ENCODE results near the gene GORASP2.

Gene GORASP2

DNA sequence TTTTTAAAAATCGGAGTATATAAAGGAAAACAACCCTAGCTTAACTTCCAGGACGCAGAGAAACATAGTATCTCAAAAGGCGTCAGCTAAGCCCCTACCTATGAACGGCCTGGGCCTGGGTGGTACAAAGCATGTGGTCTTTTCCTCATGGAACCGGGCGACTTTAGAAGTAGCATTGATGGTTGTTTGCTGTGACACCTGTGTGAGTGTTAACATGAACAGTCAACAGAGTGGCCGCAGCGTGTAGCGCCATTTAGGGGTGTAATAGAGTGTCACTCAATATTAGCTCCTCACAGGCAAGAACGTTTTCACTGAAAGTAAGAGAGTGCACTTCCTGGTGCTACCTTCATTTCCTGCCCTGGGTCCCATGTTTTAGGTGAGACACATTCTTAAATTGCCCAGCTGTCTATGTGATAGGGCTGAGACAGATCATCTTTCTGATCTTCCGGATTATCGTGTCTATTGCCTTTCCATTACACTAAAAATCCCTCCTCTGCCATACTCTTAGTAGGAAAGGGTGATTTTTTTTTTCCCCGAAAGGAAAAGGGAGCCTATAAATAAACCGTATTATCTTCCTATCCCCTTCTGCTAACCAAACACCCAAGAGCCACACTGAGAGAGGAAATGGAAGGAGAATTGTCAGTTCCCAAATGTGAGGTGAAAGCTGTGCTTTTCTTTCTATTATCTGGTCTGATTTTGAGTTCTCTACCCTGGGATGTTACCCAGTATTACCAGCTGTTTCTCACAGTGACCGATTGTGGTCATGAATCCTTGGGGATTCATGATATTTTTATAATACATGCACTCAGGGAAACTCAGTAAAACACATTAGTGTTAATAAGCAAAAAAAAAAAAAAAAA lies 1.3 kb downstream of the GORASP2 start:
- TF ChIP-seq YY1 (IDR thresholded peaks at IDR 0.05; ENCODE audit: low read depth) = peak; percentile 74
- TF ChIP-seq, protein P1, sequence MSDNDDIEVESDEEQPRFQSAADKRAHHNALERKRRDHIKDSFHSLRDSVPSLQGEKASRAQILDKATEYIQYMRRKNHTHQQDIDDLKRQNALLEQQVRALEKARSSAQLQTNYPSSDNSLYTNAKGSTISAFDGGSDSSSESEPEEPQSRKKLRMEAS (IDR thresholded peaks at IDR 0.05) = 0 out of 2 replicates have a peak, but pooled peaks have one; percentile 12
- TF ChIP-seq NFIC (IDR thresholded peaks at IDR 0.05) = no peak

DNA sequence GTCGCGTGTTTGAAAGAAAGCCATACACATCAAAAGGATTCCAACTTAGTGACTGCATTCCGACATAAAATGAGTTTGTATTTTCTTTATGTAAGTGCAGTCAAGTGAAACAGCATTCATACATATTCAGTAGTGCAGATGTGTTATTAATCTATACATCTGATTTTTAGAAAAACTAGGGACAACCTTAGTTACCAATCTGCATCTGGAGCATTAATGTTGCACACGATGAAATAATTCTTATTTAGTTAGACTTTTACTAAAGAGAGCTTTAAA lies 1.9 kb downstream of the GORASP2 start:
- no peak for TF ChIP-seq TCF12 (IDR thresholded peaks at IDR 0.05; ENCODE audit: low read depth)
- no peak for TF ChIP-seq NFIC (IDR thresholded peaks at IDR 0.05)
- no peak for TF ChIP-seq RAD21 (IDR thresholded peaks at IDR 0.05; ENCODE audit: low read depth)
- no peak for TF ChIP-seq TEAD4 (IDR thresholded peaks at IDR 0.05)
- TF ChIP-seq CREB1 (IDR thresholded peaks at IDR 0.05; ENCODE audit: low read depth) = no peak
- no peak for TF ChIP-seq YY1 (IDR thresholded peaks at IDR 0.05; ENCODE audit: low read depth)
- no peak for TF ChIP-seq ZBTB7A (IDR thresholded peaks at IDR 0.05; ENCODE audit: low read depth)
- TF ChIP-seq, protein P2, sequence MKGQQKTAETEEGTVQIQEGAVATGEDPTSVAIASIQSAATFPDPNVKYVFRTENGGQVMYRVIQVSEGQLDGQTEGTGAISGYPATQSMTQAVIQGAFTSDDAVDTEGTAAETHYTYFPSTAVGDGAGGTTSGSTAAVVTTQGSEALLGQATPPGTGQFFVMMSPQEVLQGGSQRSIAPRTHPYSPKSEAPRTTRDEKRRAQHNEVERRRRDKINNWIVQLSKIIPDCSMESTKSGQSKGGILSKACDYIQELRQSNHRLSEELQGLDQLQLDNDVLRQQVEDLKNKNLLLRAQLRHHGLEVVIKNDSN (IDR thresholded peaks at IDR 0.05) = no peak
- TF ChIP-seq CEBPB (IDR thresholded peaks at IDR 0.05) = no peak
- no peak for TF ChIP-seq TAF1 (IDR thresholded peaks at IDR 0.05; ENCODE audit: low read depth)
- TF ChIP-seq, protein P3, sequence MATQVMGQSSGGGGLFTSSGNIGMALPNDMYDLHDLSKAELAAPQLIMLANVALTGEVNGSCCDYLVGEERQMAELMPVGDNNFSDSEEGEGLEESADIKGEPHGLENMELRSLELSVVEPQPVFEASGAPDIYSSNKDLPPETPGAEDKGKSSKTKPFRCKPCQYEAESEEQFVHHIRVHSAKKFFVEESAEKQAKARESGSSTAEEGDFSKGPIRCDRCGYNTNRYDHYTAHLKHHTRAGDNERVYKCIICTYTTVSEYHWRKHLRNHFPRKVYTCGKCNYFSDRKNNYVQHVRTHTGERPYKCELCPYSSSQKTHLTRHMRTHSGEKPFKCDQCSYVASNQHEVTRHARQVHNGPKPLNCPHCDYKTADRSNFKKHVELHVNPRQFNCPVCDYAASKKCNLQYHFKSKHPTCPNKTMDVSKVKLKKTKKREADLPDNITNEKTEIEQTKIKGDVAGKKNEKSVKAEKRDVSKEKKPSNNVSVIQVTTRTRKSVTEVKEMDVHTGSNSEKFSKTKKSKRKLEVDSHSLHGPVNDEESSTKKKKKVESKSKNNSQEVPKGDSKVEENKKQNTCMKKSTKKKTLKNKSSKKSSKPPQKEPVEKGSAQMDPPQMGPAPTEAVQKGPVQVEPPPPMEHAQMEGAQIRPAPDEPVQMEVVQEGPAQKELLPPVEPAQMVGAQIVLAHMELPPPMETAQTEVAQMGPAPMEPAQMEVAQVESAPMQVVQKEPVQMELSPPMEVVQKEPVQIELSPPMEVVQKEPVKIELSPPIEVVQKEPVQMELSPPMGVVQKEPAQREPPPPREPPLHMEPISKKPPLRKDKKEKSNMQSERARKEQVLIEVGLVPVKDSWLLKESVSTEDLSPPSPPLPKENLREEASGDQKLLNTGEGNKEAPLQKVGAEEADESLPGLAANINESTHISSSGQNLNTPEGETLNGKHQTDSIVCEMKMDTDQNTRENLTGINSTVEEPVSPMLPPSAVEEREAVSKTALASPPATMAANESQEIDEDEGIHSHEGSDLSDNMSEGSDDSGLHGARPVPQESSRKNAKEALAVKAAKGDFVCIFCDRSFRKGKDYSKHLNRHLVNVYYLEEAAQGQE (IDR thresholded peaks at IDR 0.05; ENCODE audit: low read depth) = no peak
- TF ChIP-seq EGR1 (IDR thresholded peaks at IDR 0.05) = no peak
- no peak for TF ChIP-seq EP300 (IDR thresholded peaks at IDR 0.05; ENCODE audit: borderline replicate concordance)

DNA sequence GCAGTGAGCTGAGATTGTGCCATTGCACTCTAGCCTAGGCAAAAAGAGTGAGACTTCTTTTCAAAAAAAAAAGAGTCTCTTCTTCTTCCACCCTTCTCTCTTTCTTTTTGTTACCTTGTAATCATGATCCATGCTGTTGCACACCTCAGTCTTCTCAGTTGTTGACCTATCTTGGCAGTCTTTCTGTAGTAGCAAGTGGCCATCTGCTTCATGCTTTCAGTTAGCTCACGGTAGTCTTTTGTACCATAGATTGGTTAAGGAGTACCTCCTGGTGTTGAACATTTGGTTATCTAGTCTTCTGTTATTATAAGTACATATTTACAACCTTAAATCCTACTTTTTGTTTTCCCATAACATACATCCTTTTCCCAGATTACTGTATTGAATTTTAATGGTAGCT lies 3.1 kb downstream of the GORASP2 start:
- TF ChIP-seq, protein P3 (IDR thresholded peaks at IDR 0.05; ENCODE audit: low read depth) = no peak
- no peak for TF ChIP-seq TEAD4 (IDR thresholded peaks at IDR 0.05)
- TF ChIP-seq NFIC (IDR thresholded peaks at IDR 0.05) = no peak
- no peak for TF ChIP-seq YY1 (IDR thresholded peaks at IDR 0.05; ENCODE audit: low read depth)
- no peak for TF ChIP-seq FOXM1 (IDR thresholded peaks at IDR 0.05; ENCODE audit: borderline replicate concordance, low read depth)
- TF ChIP-seq, protein P2 (IDR thresholded peaks at IDR 0.05) = no peak
- TF ChIP-seq CEBPB (IDR thresholded peaks at IDR 0.05) = no peak
- no peak for TF ChIP-seq TCF12 (IDR thresholded peaks at IDR 0.05; ENCODE audit: low read depth)
- no peak for TF ChIP-seq TAF1 (IDR thresholded peaks at IDR 0.05; ENCODE audit: low read depth)
- TF ChIP-seq RAD21 (IDR thresholded peaks at IDR 0.05; ENCODE audit: low read depth) = no peak
- TF ChIP-seq EGR1 (IDR thresholded peaks at IDR 0.05) = no peak
- no peak for TF ChIP-seq CREB1 (IDR thresholded peaks at IDR 0.05; ENCODE audit: low read depth)
- TF ChIP-seq EP300 (IDR thresholded peaks at IDR 0.05; ENCODE audit: borderline replicate concordance) = no peak
- TF ChIP-seq, protein P1 (IDR thresholded peaks at IDR 0.05) = no peak
- no peak for TF ChIP-seq ZBTB7A (IDR thresholded peaks at IDR 0.05; ENCODE audit: low read depth)

DNA sequence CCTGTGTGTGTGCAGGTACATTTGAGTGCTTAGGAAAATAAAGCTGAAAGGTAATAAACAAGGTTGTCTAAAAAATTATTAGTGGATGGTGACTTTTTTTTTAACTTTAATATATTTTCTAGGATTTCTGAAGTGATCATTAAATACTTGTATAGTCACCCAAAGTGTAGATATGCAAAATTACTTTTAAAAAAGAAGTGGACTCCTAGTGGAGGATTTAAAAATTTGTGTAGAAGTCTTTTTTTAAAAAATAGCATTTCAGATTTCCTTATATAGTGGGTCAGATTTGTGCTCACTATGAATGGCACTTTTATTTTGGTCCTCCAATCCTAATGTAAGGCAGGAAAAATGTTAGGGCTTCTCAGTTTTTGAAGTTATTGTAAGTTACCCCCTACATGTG lies 3.9 kb downstream of the GORASP2 start:
- no peak for TF ChIP-seq ZBTB7A (IDR thresholded peaks at IDR 0.05; ENCODE audit: low read depth)
- no peak for TF ChIP-seq CREB1 (IDR thresholded peaks at IDR 0.05; ENCODE audit: low read depth)
- no peak for TF ChIP-seq TEAD4 (IDR thresholded peaks at IDR 0.05)
- no peak for TF ChIP-seq TAF1 (IDR thresholded peaks at IDR 0.05; ENCODE audit: low read depth)
- TF ChIP-seq, protein P3 (IDR thresholded peaks at IDR 0.05; ENCODE audit: low read depth) = no peak
- TF ChIP-seq, protein P1 (IDR thresholded peaks at IDR 0.05) = no peak
- no peak for TF ChIP-seq TCF12 (IDR thresholded peaks at IDR 0.05; ENCODE audit: low read depth)
